ENCODE data around the gene CTNND1.

The CTNND1 gene

GRCh38 chr11:57764021-57764420 is 2.4 kb downstream of the CTNND1 start:
- no peaks in the 10 kb centered on the region for H3K27me3 ChIP-seq (ENCODE audit: control insufficient read depth, insufficient read depth, low read length)
- H3K4me1 ChIP-seq (ENCODE audit: control insufficient read depth, low read depth, low read length), result peaks cover 26% of the 10 kb centered on the region
- H3K4me3 ChIP-seq (ENCODE audit: low read length), result peak overlapping the region; percentile 95
- no peaks in the 10 kb centered on the region for H3K36me3 ChIP-seq (ENCODE audit: control insufficient read depth, low read depth, low read length)
- H3K9me3 ChIP-seq (ENCODE audit: control insufficient read depth, low read depth, low read length), result no peaks in the 10 kb centered on the region
- peak overlapping the region; percentile 100 for H3K9ac ChIP-seq (ENCODE audit: low read length)
- no peak overlapping the region for H3K27ac ChIP-seq (ENCODE audit: low read length)

DNA sequence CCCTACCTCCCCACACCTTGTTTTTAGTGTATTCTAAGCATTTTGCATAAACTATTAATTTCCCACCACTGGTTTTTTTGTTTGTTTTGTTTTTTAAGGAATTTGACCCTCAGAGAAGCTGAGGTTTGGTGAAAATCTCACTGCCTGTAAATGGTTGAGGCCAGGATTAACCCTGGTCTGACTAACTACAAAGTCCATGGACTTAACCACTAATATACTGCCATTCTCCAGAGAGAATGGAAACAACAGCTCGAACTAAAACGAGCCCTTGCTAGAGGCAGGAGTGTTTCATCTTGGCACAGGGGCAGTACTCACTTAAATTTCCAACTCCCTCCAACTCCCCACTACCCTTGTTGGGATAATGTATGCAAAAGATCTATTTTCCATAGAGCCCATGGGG is 3.0 kb downstream of the CTNND1 start:
- H3K27ac ChIP-seq (ENCODE audit: low read length), result no peak overlapping the region

GRCh38 chr11:57764972-57765371 is 3.4 kb downstream of the CTNND1 start:
- peaks cover 26% of the 10 kb centered on the region for H3K4me1 ChIP-seq (ENCODE audit: control insufficient read depth, low read depth, low read length)
- H3K4me3 ChIP-seq (ENCODE audit: low read length), result peak overlapping the region; percentile 95

More for the DNA sequence above, 3.0 kb downstream of the CTNND1 start:
- Histone ChIP-seq H3K9me3 (ENCODE audit: control insufficient read depth, low read depth, low read length) (no peaks in the 10 kb centered on the region), H3K4me3 (ENCODE audit: low read length) (peak overlapping the region; percentile 95), H3K36me3 (ENCODE audit: control insufficient read depth, low read depth, low read length) (no peaks in the 10 kb centered on the region), H3K4me1 (ENCODE audit: control insufficient read depth, low read depth, low read length) (peaks cover 26% of the 10 kb centered on the region), H3K27me3 (ENCODE audit: control insufficient read depth, insufficient read depth, low read length) (no peaks in the 10 kb centered on the region), H3K9ac (ENCODE audit: low read length) (peak overlapping the region; percentile 100)

GRCh38 chr11:57770793-57771192 is 9.2 kb downstream of the CTNND1 start:
- no peaks in the 10 kb centered on the region for H3K36me3 ChIP-seq (ENCODE audit: control insufficient read depth, low read depth, low read length)
- no peak overlapping the region for H3K9ac ChIP-seq (ENCODE audit: low read length)
- no peak overlapping the region for H3K4me3 ChIP-seq (ENCODE audit: low read length)
- H3K27me3 ChIP-seq (ENCODE audit: control insufficient read depth, insufficient read depth, low read length), result no peaks in the 10 kb centered on the region
- no peaks in the 10 kb centered on the region for H3K9me3 ChIP-seq (ENCODE audit: control insufficient read depth, low read depth, low read length)
- H3K27ac ChIP-seq (ENCODE audit: low read length), result no peak overlapping the region
- H3K4me1 ChIP-seq (ENCODE audit: control insufficient read depth, low read depth, low read length), result peaks cover 14% of the 10 kb centered on the region

More at GRCh38 chr11:57764972-57765371, 3.4 kb downstream of the CTNND1 start:
- H3K9me3 ChIP-seq (ENCODE audit: control insufficient read depth, low read depth, low read length), result no peaks in the 10 kb centered on the region
- H3K36me3 ChIP-seq (ENCODE audit: control insufficient read depth, low read depth, low read length), result no peaks in the 10 kb centered on the region
- H3K9ac ChIP-seq (ENCODE audit: low read length), result no peak overlapping the region
- H3K27ac ChIP-seq (ENCODE audit: low read length), result no peak overlapping the region
- H3K27me3 ChIP-seq (ENCODE audit: control insufficient read depth, insufficient read depth, low read length), result no peaks in the 10 kb centered on the region

DNA sequence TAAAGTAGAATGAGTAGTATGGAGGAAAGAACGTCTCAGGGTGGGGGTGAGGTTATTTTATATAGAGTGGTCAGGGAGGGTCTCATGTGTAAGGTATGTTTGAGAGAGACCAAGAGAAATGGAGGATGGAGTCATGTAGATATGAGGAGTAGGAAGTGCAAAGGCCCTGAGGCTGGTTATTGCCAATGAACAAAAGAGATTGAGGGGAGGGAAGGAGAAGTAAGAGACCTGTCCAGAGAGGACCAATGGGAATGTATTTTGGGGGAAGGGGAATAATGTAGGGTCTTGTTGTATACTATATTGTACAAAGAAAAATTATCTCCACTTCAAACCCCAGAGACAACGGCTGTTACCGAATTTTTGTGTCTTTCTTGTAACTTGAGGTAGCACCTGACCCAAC is 9.8 kb downstream of the CTNND1 start:
- H3K27me3 ChIP-seq (ENCODE audit: control insufficient read depth, insufficient read depth, low read length), result no peaks in the 10 kb centered on the region
- no peaks in the 10 kb centered on the region for H3K36me3 ChIP-seq (ENCODE audit: control insufficient read depth, low read depth, low read length)
- H3K4me1 ChIP-seq (ENCODE audit: control insufficient read depth, low read depth, low read length), result peaks cover 17% of the 10 kb centered on the region
- H3K27ac ChIP-seq (ENCODE audit: low read length), result no peak overlapping the region
- H3K9ac ChIP-seq (ENCODE audit: low read length), result no peak overlapping the region
- no peaks in the 10 kb centered on the region for H3K9me3 ChIP-seq (ENCODE audit: control insufficient read depth, low read depth, low read length)
- no peak overlapping the region for H3K4me3 ChIP-seq (ENCODE audit: low read length)

GRCh38 chr11:57772562-57772961 is 11.0 kb downstream of the CTNND1 start:
- no peaks in the 10 kb centered on the region for H3K36me3 ChIP-seq (ENCODE audit: control insufficient read depth, low read depth, low read length)
- H3K27ac ChIP-seq (ENCODE audit: low read length), result no peak overlapping the region
- no peaks in the 10 kb centered on the region for H3K9me3 ChIP-seq (ENCODE audit: control insufficient read depth, low read depth, low read length)
- no peaks in the 10 kb centered on the region for H3K27me3 ChIP-seq (ENCODE audit: control insufficient read depth, insufficient read depth, low read length)
- peaks cover 26% of the 10 kb centered on the region for H3K4me1 ChIP-seq (ENCODE audit: control insufficient read depth, low read depth, low read length)
- no peak overlapping the region for H3K4me3 ChIP-seq (ENCODE audit: low read length)
- no peak overlapping the region for H3K9ac ChIP-seq (ENCODE audit: low read length)

DNA sequence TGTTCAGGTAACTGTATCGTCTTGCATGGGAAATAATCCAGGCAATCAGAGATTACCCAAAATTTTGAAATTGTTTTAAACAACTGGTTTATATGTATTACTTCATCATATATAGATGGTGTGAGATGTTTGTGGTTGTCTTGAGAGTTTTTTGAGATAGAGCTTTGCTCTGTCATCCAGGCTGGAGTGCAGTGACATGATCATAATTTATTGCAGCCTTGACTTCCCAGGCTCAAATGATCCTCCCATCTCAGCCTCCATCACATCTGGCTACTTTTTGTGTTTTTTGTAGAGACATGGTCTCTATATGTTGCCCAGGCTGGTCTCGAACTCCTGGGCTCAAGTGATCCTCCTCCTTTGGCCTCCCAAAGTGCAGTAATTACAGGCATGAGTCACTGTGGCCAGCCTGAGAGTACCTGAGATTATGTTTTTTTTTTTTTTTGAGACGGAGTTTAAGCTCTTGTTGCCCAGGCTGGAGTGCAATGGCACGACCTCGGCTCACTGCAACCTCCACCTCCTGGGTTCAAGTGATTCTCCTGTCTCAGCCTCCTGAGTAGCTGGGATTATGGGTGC is 11.5 kb downstream of the CTNND1 start:
- no peak overlapping the region for H3K9ac ChIP-seq (ENCODE audit: low read length)
- no peaks in the 10 kb centered on the region for H3K36me3 ChIP-seq (ENCODE audit: control insufficient read depth, low read depth, low read length)
- peaks cover 31% of the 10 kb centered on the region for H3K4me1 ChIP-seq (ENCODE audit: control insufficient read depth, low read depth, low read length)
- H3K27me3 ChIP-seq (ENCODE audit: control insufficient read depth, insufficient read depth, low read length), result no peaks in the 10 kb centered on the region
- H3K4me3 ChIP-seq (ENCODE audit: low read length), result no peak overlapping the region
- no peak overlapping the region for H3K27ac ChIP-seq (ENCODE audit: low read length)
- no peaks in the 10 kb centered on the region for H3K9me3 ChIP-seq (ENCODE audit: control insufficient read depth, low read depth, low read length)

GRCh38 chr11:57775491-57775890 is 13.9 kb downstream of the CTNND1 start:
- peak overlapping the region; percentile 6 for H3K27ac ChIP-seq (ENCODE audit: low read length)
- peak overlapping the region; percentile 14 for H3K9ac ChIP-seq (ENCODE audit: low read length)

DNA sequence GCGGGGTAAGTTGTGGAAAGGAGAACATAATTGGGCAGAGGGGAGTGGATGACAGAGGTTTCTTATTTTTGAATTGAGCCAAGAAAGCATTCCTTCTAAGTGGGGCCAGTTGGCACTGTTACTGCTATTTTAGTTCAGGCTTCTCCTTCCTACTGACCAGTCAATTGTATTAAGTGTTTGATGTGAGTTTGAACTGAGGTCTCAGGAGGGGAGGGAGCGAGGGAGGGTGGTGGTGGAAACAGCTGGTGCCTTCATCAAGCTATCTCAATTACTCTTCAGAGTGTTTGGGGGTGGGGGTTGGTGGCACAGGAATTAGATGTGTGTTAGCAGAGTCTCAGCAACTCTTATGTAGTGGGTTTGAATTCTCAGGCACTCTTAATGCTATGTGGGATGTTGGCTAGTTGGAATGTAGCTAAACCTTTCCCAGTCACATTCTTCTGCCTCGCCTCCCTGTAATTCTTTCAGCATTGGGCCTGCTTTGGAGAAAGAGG is 14.5 kb downstream of the CTNND1 start:
- Histone ChIP-seq H3K9me3 (ENCODE audit: control insufficient read depth, low read depth, low read length) (no peaks in the 10 kb centered on the region), H3K9ac (ENCODE audit: low read length) (no peak overlapping the region), H3K4me3 (ENCODE audit: low read length) (no peak overlapping the region), H3K27ac (ENCODE audit: low read length) (peak overlapping the region; percentile 6), H3K36me3 (ENCODE audit: control insufficient read depth, low read depth, low read length) (no peaks in the 10 kb centered on the region), H3K27me3 (ENCODE audit: control insufficient read depth, insufficient read depth, low read length) (no peaks in the 10 kb centered on the region), H3K4me1 (ENCODE audit: control insufficient read depth, low read depth, low read length) (peaks cover 56% of the 10 kb centered on the region)

More at GRCh38 chr11:57775491-57775890, 13.9 kb downstream of the CTNND1 start:
- Histone ChIP-seq H3K9me3 (ENCODE audit: control insufficient read depth, low read depth, low read length) (no peaks in the 10 kb centered on the region), H3K4me3 (ENCODE audit: low read length) (no peak overlapping the region), H3K27me3 (ENCODE audit: control insufficient read depth, insufficient read depth, low read length) (no peaks in the 10 kb centered on the region), H3K36me3 (ENCODE audit: control insufficient read depth, low read depth, low read length) (no peaks in the 10 kb centered on the region), H3K4me1 (ENCODE audit: control insufficient read depth, low read depth, low read length) (peaks cover 51% of the 10 kb centered on the region)

GRCh38 chr11:57776577-57777210 is 15.1 kb downstream of the CTNND1 start:
- no peaks in the 10 kb centered on the region for H3K36me3 ChIP-seq (ENCODE audit: control insufficient read depth, low read depth, low read length)
- no peak overlapping the region for H3K9ac ChIP-seq (ENCODE audit: low read length)
- no peaks in the 10 kb centered on the region for H3K27me3 ChIP-seq (ENCODE audit: control insufficient read depth, insufficient read depth, low read length)
- H3K4me1 ChIP-seq (ENCODE audit: control insufficient read depth, low read depth, low read length), result peaks cover 63% of the 10 kb centered on the region
- no peak overlapping the region for H3K4me3 ChIP-seq (ENCODE audit: low read length)
- no peak overlapping the region for H3K27ac ChIP-seq (ENCODE audit: low read length)
- no peaks in the 10 kb centered on the region for H3K9me3 ChIP-seq (ENCODE audit: control insufficient read depth, low read depth, low read length)

GRCh38 chr11:57777969-57778317 is 16.3 kb downstream of the CTNND1 start:
- H3K4me3 ChIP-seq (ENCODE audit: low read length), result peak overlapping the region; percentile 30
- H3K9me3 ChIP-seq (ENCODE audit: control insufficient read depth, low read depth, low read length), result no peaks in the 10 kb centered on the region
- H3K36me3 ChIP-seq (ENCODE audit: control insufficient read depth, low read depth, low read length), result no peaks in the 10 kb centered on the region
- H3K9ac ChIP-seq (ENCODE audit: low read length), result peak overlapping the region; percentile 63
- H3K27ac ChIP-seq (ENCODE audit: low read length), result peak overlapping the region; percentile 85
- H3K27me3 ChIP-seq (ENCODE audit: control insufficient read depth, insufficient read depth, low read length), result no peaks in the 10 kb centered on the region
- peaks cover 68% of the 10 kb centered on the region for H3K4me1 ChIP-seq (ENCODE audit: control insufficient read depth, low read depth, low read length)
